ENCODE results near the gene TRAF3IP1.

DNA sequence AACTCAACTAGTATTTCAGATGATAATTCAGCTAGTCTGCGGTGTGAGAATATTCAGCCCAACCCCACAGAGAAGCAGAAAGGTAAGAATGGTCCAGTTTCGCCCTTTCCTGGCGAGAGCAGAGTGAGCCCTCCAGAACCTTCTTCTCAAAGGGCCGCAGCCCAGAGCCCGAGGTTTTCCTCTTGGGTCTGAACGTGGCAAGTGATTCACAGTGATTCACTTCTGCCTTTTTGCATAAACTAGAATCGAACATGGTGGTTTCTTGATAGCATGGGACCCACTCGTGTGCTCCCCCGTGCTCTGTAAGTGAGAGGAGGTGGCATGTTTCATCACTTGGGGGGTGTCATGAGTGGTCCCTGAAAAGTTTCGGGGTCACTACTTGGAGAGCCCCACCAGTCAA lies 24.2 kb downstream of the TRAF3IP1 start:
- TF ChIP-seq, protein P1, sequence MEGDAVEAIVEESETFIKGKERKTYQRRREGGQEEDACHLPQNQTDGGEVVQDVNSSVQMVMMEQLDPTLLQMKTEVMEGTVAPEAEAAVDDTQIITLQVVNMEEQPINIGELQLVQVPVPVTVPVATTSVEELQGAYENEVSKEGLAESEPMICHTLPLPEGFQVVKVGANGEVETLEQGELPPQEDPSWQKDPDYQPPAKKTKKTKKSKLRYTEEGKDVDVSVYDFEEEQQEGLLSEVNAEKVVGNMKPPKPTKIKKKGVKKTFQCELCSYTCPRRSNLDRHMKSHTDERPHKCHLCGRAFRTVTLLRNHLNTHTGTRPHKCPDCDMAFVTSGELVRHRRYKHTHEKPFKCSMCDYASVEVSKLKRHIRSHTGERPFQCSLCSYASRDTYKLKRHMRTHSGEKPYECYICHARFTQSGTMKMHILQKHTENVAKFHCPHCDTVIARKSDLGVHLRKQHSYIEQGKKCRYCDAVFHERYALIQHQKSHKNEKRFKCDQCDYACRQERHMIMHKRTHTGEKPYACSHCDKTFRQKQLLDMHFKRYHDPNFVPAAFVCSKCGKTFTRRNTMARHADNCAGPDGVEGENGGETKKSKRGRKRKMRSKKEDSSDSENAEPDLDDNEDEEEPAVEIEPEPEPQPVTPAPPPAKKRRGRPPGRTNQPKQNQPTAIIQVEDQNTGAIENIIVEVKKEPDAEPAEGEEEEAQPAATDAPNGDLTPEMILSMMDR (conservative IDR thresholded peaks at IDR 0.05 in 1 of 2, IDR thresholded peaks at IDR 0.05 in 1 of 2; ENCODE audit: low read depth in 1 of 2, low read length in 2 of 2) = no peak
- TF ChIP-seq EZH2 (IDR thresholded peaks at IDR 0.05; ENCODE audit: low read length, missing control alignments) = no peak
